ENCODE results near the gene ARG2.

DNA sequence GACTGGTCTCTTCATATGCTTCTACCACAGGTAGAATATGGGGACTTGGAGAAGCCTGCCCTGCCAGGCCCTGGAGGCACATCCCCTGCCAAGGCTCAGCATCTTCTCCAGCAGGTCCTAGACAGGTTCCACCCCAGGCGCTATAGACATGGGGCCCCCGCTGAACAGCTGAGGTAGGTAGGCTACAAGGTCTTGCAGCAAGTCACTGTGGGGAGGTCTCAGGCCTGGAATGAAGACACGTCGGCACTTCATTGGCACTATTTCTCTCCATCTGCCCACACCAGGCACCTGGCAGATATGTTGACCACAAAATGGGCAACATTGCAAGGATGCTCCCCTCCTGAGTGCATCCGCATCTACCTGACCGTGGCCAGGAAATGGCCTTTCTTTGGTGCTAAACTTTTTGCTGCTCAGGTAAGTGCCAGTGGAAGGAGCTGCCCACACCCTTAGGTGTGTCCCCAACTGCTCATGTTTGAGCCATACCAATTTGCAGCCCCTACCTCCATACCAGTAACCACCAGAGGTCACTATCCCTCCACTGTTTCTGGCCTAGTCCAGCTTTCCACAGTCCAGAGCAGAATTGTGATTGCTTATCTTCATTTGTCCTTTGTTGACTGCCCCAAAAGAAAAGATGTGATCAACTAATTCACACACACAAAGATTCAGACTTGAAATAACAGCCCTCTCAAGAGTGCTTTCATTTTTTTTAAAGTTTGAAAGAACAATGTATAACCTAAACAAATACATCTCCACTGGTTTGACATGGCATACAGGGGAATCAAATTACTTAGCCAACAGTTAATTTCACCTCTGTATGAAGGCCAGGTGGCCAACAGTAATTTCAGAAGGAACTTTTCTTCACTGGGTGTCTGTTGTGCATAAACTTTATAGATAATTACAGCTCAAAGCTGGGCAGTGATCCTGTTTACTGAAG, 35.7 kb upstream of the ARG2 start:
- TF ChIP-seq, protein P1, sequence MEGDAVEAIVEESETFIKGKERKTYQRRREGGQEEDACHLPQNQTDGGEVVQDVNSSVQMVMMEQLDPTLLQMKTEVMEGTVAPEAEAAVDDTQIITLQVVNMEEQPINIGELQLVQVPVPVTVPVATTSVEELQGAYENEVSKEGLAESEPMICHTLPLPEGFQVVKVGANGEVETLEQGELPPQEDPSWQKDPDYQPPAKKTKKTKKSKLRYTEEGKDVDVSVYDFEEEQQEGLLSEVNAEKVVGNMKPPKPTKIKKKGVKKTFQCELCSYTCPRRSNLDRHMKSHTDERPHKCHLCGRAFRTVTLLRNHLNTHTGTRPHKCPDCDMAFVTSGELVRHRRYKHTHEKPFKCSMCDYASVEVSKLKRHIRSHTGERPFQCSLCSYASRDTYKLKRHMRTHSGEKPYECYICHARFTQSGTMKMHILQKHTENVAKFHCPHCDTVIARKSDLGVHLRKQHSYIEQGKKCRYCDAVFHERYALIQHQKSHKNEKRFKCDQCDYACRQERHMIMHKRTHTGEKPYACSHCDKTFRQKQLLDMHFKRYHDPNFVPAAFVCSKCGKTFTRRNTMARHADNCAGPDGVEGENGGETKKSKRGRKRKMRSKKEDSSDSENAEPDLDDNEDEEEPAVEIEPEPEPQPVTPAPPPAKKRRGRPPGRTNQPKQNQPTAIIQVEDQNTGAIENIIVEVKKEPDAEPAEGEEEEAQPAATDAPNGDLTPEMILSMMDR (IDR thresholded peaks at IDR 0.05), result peak in 1 of 2 donors; percentile 33
- no peak for TF ChIP-seq POLR2AphosphoS5 (IDR thresholded peaks at IDR 0.05)
- no peak for TF ChIP-seq POLR2A (IDR thresholded peaks at IDR 0.05)
- TF ChIP-seq EP300 (IDR thresholded peaks at IDR 0.05), result no peak

All from suprapubic skin (tissue), 4 donors.